Adrenal gland (tissue), 12 donors: ENCODE data around the gene MARCHF11. TPM values are rescaled to one million over a fixed set of nuclear protein-coding genes. Genes with fewer than 3 reads are reported as not detected.

ENCODE experiments used
- DNase-seq, 7 donors: peaks; one replicate each; pipeline ENCODE4 v3.0.0-alpha.2; 2019 to 2020
- H3K27ac ChIP-seq, 5 donors: fragments of 200-600 bp; sonication (generic) in 4 of 5; 1 replicate in 3 of 5; 2 replicates in 2 of 5; pipeline versions ENCODE4 v1.5.1 to v1.8.0; 2016 to 2020; ENCODE audit warnings: mild to moderate bottlenecking in 1 of 5
- H3K27me3 ChIP-seq: fragments of 200-600 bp; 2 replicates; pipeline ENCODE4 v1.8.0; 2021
- H3K36me3 ChIP-seq, 2 donors: fragments of 200-600 bp; replicated peaks in 1 of 2; 1 replicate in 1 of 2; 2 replicates in 1 of 2; pipeline versions ENCODE4 v1.5.1 to v1.8.0; 2018 to 2022
- H3K4me1 ChIP-seq, 2 donors: fragments of 200-600 bp; replicated peaks in 1 of 2; 1 replicate in 1 of 2; 2 replicates in 1 of 2; pipeline versions ENCODE4 v1.5.1 to v1.8.0; 2018 to 2021
- H3K4me3 ChIP-seq, 4 donors: fragments of 200-600 bp; sonication (generic) in 3 of 4; one replicate each; pipeline ENCODE4 v1.5.1; 2016 to 2018
- H3K9me3 ChIP-seq, 3 donors: fragments of 200-600 bp; sonication (generic) in 1 of 3; replicated peaks in 1 of 3; 1 replicate in 2 of 3; 2 replicates in 1 of 3; pipeline versions ENCODE4 v1.5.1 to v1.8.0; 2016 to 2021
- CTCF ChIP-seq, 6 experiments: fragments of 450-650 bp in 4 of 6; fragments of 200-600 bp in 2 of 6; sonication (generic) in 1 of 6; IDR thresholded peaks; 1 replicate in 5 of 6; 2 replicates in 1 of 6; pipeline versions ENCODE4 v1.5.1 to v1.8.0; 2016 to 2021; ENCODE audit warnings: antibody characterized with exemption in 6 of 6, mild to moderate bottlenecking in 2 of 6, moderate library complexity in 1 of 6
- POLR2A ChIP-seq, 2 donors: fragments of 450-650 bp; IDR thresholded peaks; one replicate each; pipeline ENCODE4 v1.6.1; 2017; ENCODE audit warnings: antibody characterized with exemption in 2 of 2, mild to moderate bottlenecking in 2 of 2, moderate library complexity in 1 of 2
- WGBS, 4 donors: extraction: QIAGEN DNeasy Blood & Tissue Kit in 2 of 4; methylation state at CpG; one replicate each; pipeline versions ENCODE4 v1.1.5 to v1.1.7; 2013 to 2017; 5-methylcytosine and 5-hydroxymethylcytosine counted together
- intact Hi-C, 2 donors: fragments of 100-400 bp; cut with DNase I; formaldehyde crosslinking; loops; one replicate each; pipeline versions ENCODE4 v1.14.1 to v1.15.0; 2022 to 2023
- polyA plus RNA-seq, 3 donors: library from polyadenylated mRNA; stranded (reverse); fragments of 200-250 nt in 2 of 3; fragments of 350-450 nt in 1 of 3; fragmentation: Illumina TruSeq in 1 of 3; extraction: RNeasy Lipid Tissue Mini Kit (QIAGEN cat#74804) in 1 of 3; gene quantifications; one replicate each; pipeline ENCODE4 v1.2.3, GENCODE V29; 2013 to 2014
- small RNA-seq, 2 donors: library from RNA; depleted of rRNA; stranded (forward); fragments of <200 nt; gene quantifications; one replicate each; pipeline ENCODE3, GENCODE V24; 2016
- total RNA-seq, 9 donors: library from RNA; depleted of rRNA in 4 of 9; stranded (reverse); fragments of >200 nt in 4 of 9; fragments of 120-200 nt in 1 of 9; fragmentation: NEBNext Ultra II Directional in 1 of 9; extraction: Animal tissue kit (Norgen Biotek cat#: 25700) in 1 of 9; gene quantifications; one replicate each; pipeline versions ENCODE4 v1.1.0 to v1.2.4, GENCODE V29; 2013 to 2023
- donor health status: healthy with polysubstance abuse.
- donor health status: Bipolar disorder and iron deficiency.
- donor health status: DM: yes; HTN: yes; CAD: no.
- donor health status: DM: no; HTN: no; CAD: no.
- donor health status: DM: no; HTN: no; CAD: no.
- donor health status: DM: yes; HTN: yes; CAD: no.

Gene MARCHF11
- total and polyA plus RNA-seq, 12 donors: 0.14 to 3.9 (median 1.0) TPM; not detected in 6

GRCh38 chr5:16017720-16018119 lies 161.9 kb downstream of the MARCHF11 start:
- peak in 2 of 7 donors; percentile 17 to 28 for DNase-seq
- H3K4me3 ChIP-seq: no peak overlapping the region
- TF ChIP-seq CTCF (IDR thresholded peaks at IDR 0.05) (no peak), POLR2A (IDR thresholded peaks at IDR 0.05) (no peak)
- intact Hi-C loops: no loop called here
- WGBS, 4 donors: 34 to 51% (median 39%) methylated on average over 2 of the region's 2 CpGs
- H3K4me1 ChIP-seq: no peaks in the 10 kb centered on the region
- H3K27ac ChIP-seq: no peak overlapping the region
- no peaks in the 10 kb centered on the region for H3K9me3 ChIP-seq
- H3K36me3 ChIP-seq: no peaks in the 10 kb centered on the region
- no peaks in the 10 kb centered on the region for H3K27me3 ChIP-seq

Small RNA genes lying within 50 kb of the gene (small RNA-seq; reads per million reads assigned to genes)
- 0.25 to 0.95 reads per million in 2 donors for gene RNA5SP178
